Fibroblast of lung (primary cell): ENCODE results near the gene VPS54. TPM values are rescaled to one million over a fixed set of nuclear protein-coding genes. Genes with fewer than 3 reads are reported as not detected.
"Not testable (repeated sequence)": the region's sequence is repeated elsewhere in the genome, so short reads cannot be mapped to it uniquely, and the experiment has no call there.

Experiments used
- DNase-seq, 2 donors: peaks; one replicate each; pipeline versions ENCODE4 v3.0.0 to v3.0.0-alpha.2; 2010; ENCODE audit warnings: low read depth in 2 of 2
- H2AFZ ChIP-seq: 2 replicates; pipeline ENCODE4 v1.5.1; 2012; ENCODE audit warnings: low read length, control low read depth, inconsistent platforms
- H3K27ac ChIP-seq: 2 replicates; pipeline ENCODE4 v1.5.1; 2011; ENCODE audit warnings: low read length, control low read depth; ENCODE audit not compliant: insufficient read depth
- H3K27me3 ChIP-seq: 2 replicates; pipeline ENCODE4 v1.5.1; 2011; ENCODE audit warnings: mild to moderate bottlenecking, low read length; ENCODE audit not compliant: control insufficient read depth, insufficient read depth
- H3K36me3 ChIP-seq: 2 replicates; pipeline ENCODE4 v1.5.1; 2011; ENCODE audit warnings: low read length; ENCODE audit not compliant: control insufficient read depth, insufficient read depth
- H3K4me1 ChIP-seq: 2 replicates; pipeline ENCODE4 v1.5.1; 2011; ENCODE audit warnings: low read length; ENCODE audit not compliant: control insufficient read depth, insufficient read depth; ENCODE audit errors: extremely low read depth
- H3K4me2 ChIP-seq: 2 replicates; pipeline ENCODE4 v1.5.1; 2011; ENCODE audit warnings: low read length, control low read depth; ENCODE audit not compliant: insufficient read depth; ENCODE audit errors: extremely low read depth
- H3K4me3 ChIP-seq, 4 experiments: fragments of 200-600 bp in 1 of 4; sonication (generic) in 1 of 4; replicated peaks in 1 of 4; 2 replicates each; pipeline ENCODE4 v1.5.1; 2011 to 2016; ENCODE audit warnings: low read length in 4 of 4, low read depth in 3 of 4, mild to moderate bottlenecking in 3 of 4, control low read depth in 2 of 4, inconsistent platforms in 1 of 4, mixed read lengths in 1 of 4; ENCODE audit not compliant: insufficient read depth in 1 of 4; ENCODE audit errors: control extremely low read depth in 1 of 4
- H3K79me2 ChIP-seq: 2 replicates; pipeline ENCODE4 v1.5.1; 2012; ENCODE audit warnings: mild to moderate bottlenecking, low read length, inconsistent platforms; ENCODE audit not compliant: control insufficient read depth, insufficient read depth
- H3K9ac ChIP-seq: 2 replicates; pipeline ENCODE4 v1.5.1; 2011; ENCODE audit warnings: mild to moderate bottlenecking, low read length, control low read depth; ENCODE audit not compliant: insufficient read depth
- H3K9me3 ChIP-seq: 2 replicates; pipeline ENCODE4 v1.5.1; 2012; ENCODE audit warnings: low read depth, low read length; ENCODE audit not compliant: control insufficient read depth, insufficient read depth
- H4K20me1 ChIP-seq: 2 replicates; pipeline ENCODE4 v1.5.1; 2011; ENCODE audit warnings: low read length; ENCODE audit not compliant: control insufficient read depth, insufficient read depth; ENCODE audit errors: extremely low read depth
- EZH2 ChIP-seq: IDR thresholded peaks from 2 replicates; pipeline ENCODE4 v1.5.1; 2012; ENCODE audit warnings: low read length, control low read depth, mild to moderate bottlenecking; ENCODE audit errors: missing control alignments
- polyA plus RNA-seq, 2 donors: library from polyadenylated mRNA; depleted of rRNA in 1 of 2; stranded (reverse) in 1 of 2; unstranded in 1 of 2; fragments of >200 nt; gene quantifications; 2 replicates each; pipeline ENCODE4 v1.2.1, GENCODE V29; 2011 to 2012; ENCODE audit warnings: missing spikeins in 1 of 2
- total RNA-seq: library from RNA; depleted of rRNA; stranded (reverse); fragments of >200 nt; gene quantifications from 2 replicates; pipeline ENCODE4 v1.2.1, GENCODE V29; 2014
- TF ChIP-seq, protein P1 (sequence below), 2 donors: IDR thresholded peaks in 1 of 2; conservative IDR thresholded peaks in 1 of 2; 1 replicate in 1 of 2; 2 replicates in 1 of 2; pipeline ENCODE4 v1.5.1; 2011 to 2012; ENCODE audit warnings: low read length in 2 of 2, control low read depth in 1 of 2, inconsistent platforms in 1 of 2, low read depth in 1 of 2, mild to moderate bottlenecking in 1 of 2

The VPS54 gene
- total and polyA plus RNA-seq, 2 donors (not counting 1 experiment from before 2014, with no cell fraction given): 18.4 to 29.7 TPM

GRCh38 chr2:64001382-64002101 is 17.7 kb downstream of the VPS54 start:
- peaks cover 18% of the 10 kb centered on the region for H3K79me2 ChIP-seq
- H4K20me1 ChIP-seq: no peaks in the 10 kb centered on the region

GRCh38 chr2:64000630-64001381 is 18.4 kb downstream of the VPS54 start:
- Histone ChIP-seq H4K20me1 (no peaks in the 10 kb centered on the region), H3K79me2 (peaks cover 18% of the 10 kb centered on the region), H3K4me1 (no peaks in the 10 kb centered on the region), H3K27ac (no peak overlapping the region), H3K4me2 (no peak overlapping the region), H3K36me3 (no peaks in the 10 kb centered on the region), H3K9ac (no peak overlapping the region), H2AFZ (no peak overlapping the region), H3K4me3 (no peak overlapping the region), H3K9me3 (no peaks in the 10 kb centered on the region), H3K27me3 (no peaks in the 10 kb centered on the region)
- TF ChIP-seq, protein P1, sequence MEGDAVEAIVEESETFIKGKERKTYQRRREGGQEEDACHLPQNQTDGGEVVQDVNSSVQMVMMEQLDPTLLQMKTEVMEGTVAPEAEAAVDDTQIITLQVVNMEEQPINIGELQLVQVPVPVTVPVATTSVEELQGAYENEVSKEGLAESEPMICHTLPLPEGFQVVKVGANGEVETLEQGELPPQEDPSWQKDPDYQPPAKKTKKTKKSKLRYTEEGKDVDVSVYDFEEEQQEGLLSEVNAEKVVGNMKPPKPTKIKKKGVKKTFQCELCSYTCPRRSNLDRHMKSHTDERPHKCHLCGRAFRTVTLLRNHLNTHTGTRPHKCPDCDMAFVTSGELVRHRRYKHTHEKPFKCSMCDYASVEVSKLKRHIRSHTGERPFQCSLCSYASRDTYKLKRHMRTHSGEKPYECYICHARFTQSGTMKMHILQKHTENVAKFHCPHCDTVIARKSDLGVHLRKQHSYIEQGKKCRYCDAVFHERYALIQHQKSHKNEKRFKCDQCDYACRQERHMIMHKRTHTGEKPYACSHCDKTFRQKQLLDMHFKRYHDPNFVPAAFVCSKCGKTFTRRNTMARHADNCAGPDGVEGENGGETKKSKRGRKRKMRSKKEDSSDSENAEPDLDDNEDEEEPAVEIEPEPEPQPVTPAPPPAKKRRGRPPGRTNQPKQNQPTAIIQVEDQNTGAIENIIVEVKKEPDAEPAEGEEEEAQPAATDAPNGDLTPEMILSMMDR (conservative IDR thresholded peaks at IDR 0.05 in 1 of 2, IDR thresholded peaks at IDR 0.05 in 1 of 2; ENCODE audit: low read depth in 1 of 2, low read length in 2 of 2): no peak
- TF ChIP-seq EZH2: no peak
- DNase-seq: no peak

More at GRCh38 chr2:64001382-64002101, 17.7 kb downstream of the VPS54 start:
- DNase-seq: no peak
- no peaks in the 10 kb centered on the region for H3K27me3 ChIP-seq
- TF ChIP-seq, protein P1 (conservative IDR thresholded peaks at IDR 0.05 in 1 of 2, IDR thresholded peaks at IDR 0.05 in 1 of 2; ENCODE audit: low read depth in 1 of 2, low read length in 2 of 2): no peak
- no peak for TF ChIP-seq EZH2
- H3K9ac ChIP-seq: no peak overlapping the region
- H3K36me3 ChIP-seq: no peaks in the 10 kb centered on the region
- H2AFZ ChIP-seq: no peak overlapping the region
- H3K27ac ChIP-seq: no peak overlapping the region
- no peak overlapping the region for H3K4me3 ChIP-seq
- no peak overlapping the region for H3K4me2 ChIP-seq
- no peaks in the 10 kb centered on the region for H3K4me1 ChIP-seq
- no peaks in the 10 kb centered on the region for H3K9me3 ChIP-seq

- H3K27ac ChIP-seq: no peak overlapping the region
- H3K27me3 ChIP-seq: no peaks in the 10 kb centered on the region
- no peaks in the 10 kb centered on the region for H4K20me1 ChIP-seq
- H2AFZ ChIP-seq: no peak overlapping the region
- no peaks in the 10 kb centered on the region for H3K4me1 ChIP-seq
- no peaks in the 10 kb centered on the region for H3K9me3 ChIP-seq
- no peak overlapping the region for H3K4me3 ChIP-seq
- TF ChIP-seq, protein P1 (conservative IDR thresholded peaks at IDR 0.05 in 1 of 2, IDR thresholded peaks at IDR 0.05 in 1 of 2; ENCODE audit: low read depth in 1 of 2, low read length in 2 of 2): no peak
- TF ChIP-seq EZH2: no peak
- DNase-seq: no peak
- no peak overlapping the region for H3K9ac ChIP-seq
- peaks cover 18% of the 10 kb centered on the region for H3K79me2 ChIP-seq
- H3K36me3 ChIP-seq: no peaks in the 10 kb centered on the region
- H3K4me2 ChIP-seq: no peak overlapping the region
These were observed 20.2 kb downstream of the VPS54 start for GRCh38 chr2:63999049-63999448.

DNA sequence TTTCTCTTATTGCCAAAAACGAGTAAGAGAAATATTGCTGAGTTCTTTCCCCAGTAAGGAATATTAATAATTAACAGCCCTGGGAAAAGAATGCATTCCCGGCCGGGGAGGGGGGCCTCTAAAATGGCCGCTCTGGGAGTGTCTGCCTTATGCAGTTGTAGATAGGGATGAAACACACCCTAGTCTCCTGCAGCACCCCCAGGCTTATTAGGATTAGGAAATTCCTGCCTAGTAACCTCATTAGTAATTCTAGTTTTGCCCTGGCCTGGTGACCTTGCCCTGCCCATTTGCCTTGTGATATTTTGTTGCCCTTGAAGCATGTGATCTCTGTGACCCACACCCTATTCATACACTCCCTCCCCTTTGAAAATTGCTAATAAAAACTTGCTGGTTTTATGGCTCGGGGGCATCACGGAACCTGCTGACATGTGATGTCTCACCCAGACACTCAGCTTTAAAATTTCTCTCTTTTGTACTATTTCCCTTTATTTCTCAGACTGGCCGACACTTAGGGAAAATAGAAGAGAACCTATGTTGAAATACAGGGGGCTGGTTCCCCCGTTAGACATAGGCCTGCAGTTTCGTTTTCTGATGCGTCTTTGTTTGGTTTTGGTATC is 22.5 kb downstream of the VPS54 start:
- not testable (repeated sequence) for H4K20me1 ChIP-seq, H2AFZ ChIP-seq, H3K27ac ChIP-seq, H3K4me2 ChIP-seq, H3K4me1 ChIP-seq, H3K4me3 ChIP-seq, H3K9me3 ChIP-seq, H3K9ac ChIP-seq, H3K27me3 ChIP-seq, H3K36me3 ChIP-seq, DNase-seq, H3K79me2 ChIP-seq
